ENCODE results near the gene TMEM116.

DNA sequence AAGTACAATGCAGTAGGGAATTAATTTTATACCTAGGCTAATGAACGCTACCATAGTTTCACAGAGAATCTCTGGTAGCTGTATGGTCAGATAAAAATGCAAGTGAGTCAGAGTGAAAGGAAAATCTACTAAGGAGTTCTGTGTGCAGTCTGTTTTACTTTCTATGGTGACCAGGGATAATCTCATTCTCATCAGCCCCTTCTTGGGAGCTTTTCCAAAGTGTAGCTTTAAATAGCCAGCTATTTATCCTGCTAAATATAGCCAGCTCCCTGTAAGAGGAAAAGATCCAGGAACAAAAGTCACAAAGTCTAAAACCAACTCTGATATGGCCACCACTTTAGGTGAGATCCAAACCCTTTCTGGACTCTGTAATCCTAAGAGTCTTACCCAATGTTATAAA is 75.5 kb downstream of the TMEM116 start:
- TF ChIP-seq CTCF (IDR thresholded peaks at IDR 0.05): no peak
- TF ChIP-seq EZH2 (IDR thresholded peaks at IDR 0.05): no peak
- TF ChIP-seq EZH2phosphoT487 (IDR thresholded peaks at IDR 0.05): no peak

All from neural progenitor cell (in vitro differentiated cells).